PC-3 (cell line): ENCODE results near the gene PSME4.

ENCODE experiments used
- CTCF ChIP-seq: fragments of 300-600 bp; sonication (generic); conservative IDR thresholded peaks from 2 replicates; pipeline ENCODE4 v1.5.1; 2017; ENCODE audit warnings: antibody characterized with exemption, low read depth, mild to moderate bottlenecking, low read length
- EZH2 ChIP-seq: fragments of 300-600 bp; sonication (generic); IDR thresholded peaks from one replicate; pipeline ENCODE4 v1.6.1; 2017; ENCODE audit warnings: antibody characterized with exemption, mild to moderate bottlenecking, low read length; ENCODE audit not compliant: unreplicated experiment
- EZH2phosphoT487 ChIP-seq: fragments of 300-600 bp; sonication (generic); IDR thresholded peaks from 2 replicates; pipeline ENCODE4 v1.6.1; 2018; ENCODE audit warnings: mild to moderate bottlenecking, antibody characterized with exemption, low read length, borderline replicate concordance

DNA sequence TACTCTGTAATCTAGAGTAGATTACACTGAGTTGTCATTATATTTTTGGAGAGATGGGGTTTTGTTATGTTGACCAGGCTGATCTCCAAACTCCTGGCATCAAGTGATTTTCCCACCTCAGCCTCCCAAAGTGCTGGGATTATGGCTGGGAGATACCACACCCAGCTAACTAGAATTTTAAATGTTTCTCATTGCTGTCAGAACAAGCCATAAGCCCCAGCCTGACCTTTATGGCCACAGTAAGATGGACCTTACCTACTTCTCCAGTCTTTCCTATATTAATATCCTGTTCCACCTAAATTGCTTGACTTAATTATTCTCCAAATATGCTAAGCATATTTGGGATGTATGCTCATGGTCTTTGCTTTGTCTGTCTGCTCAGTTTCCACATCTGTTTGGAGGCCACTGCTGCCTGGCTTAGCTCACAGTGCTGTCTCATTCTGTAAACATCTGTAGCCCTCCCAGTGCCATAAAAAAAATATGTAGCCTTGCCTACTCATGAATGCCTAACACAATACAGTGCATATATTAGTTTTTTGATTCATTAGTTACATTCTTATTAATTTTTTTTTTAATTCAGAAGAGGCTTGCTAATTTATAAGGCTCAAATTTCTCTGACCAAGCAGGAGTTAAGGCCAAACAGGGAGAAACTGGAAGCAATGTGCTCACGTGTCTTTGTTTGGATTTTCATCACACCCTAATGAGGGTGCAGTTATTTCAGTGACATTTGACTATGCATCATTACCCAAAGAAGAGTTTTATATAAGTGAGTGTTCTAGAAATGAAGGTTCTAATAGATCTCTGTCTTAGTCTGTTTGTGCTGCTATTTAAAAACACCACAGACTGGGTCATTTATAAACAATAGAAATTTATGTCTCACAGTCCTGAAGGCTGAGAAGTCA is 45.3 kb upstream of the PSME4 start:
- TF ChIP-seq CTCF (no peak), EZH2phosphoT487 (no peak), EZH2 (no peak)
